Bronchial epithelial cell (primary cell): ENCODE measurements around the gene CACNA2D3. TPM values are rescaled to one million over a fixed set of nuclear protein-coding genes. Genes with fewer than 3 reads are reported as not detected.

ENCODE experiments used
- DNase-seq: peaks from one replicate; pipeline ENCODE4 v3.0.0-alpha.2; 2010; ENCODE audit warnings: low read depth
- FAIRE-seq: peaks from 2 replicates; lab custom pipeline; 2011; peaks lifted over from hg19 to GRCh38; lab: Jason Lieb, UNC
- H3K27me3 ChIP-seq: 2 replicates; pipeline ENCODE4 v1.5.1; 2011; ENCODE audit warnings: low read length; ENCODE audit not compliant: control insufficient read depth, insufficient read depth
- H3K36me3 ChIP-seq: 2 replicates; pipeline ENCODE4 v1.5.1; 2011; ENCODE audit warnings: low read length; ENCODE audit not compliant: control insufficient read depth, insufficient read depth
- H3K4me3 ChIP-seq: 2 replicates; pipeline ENCODE4 v1.5.1; 2011; ENCODE audit warnings: mild to moderate bottlenecking, low read depth, low read length, control low read depth
- total RNA-seq: library from RNA; depleted of rRNA; stranded (reverse); fragments of >200 nt; gene quantifications from 2 replicates; pipeline ENCODE4 v1.2.1, GENCODE V29; 2014
- TF ChIP-seq, protein P1 (sequence below): IDR thresholded peaks from 2 replicates; pipeline ENCODE4 v1.5.1; 2011; ENCODE audit warnings: mild to moderate bottlenecking, moderate library complexity, low read length, control low read depth, inconsistent platforms; ENCODE audit not compliant: insufficient read depth, severe bottlenecking

CACNA2D3 gene
- total RNA-seq, 1 donor from 2014 or later, result not detected

DNA sequence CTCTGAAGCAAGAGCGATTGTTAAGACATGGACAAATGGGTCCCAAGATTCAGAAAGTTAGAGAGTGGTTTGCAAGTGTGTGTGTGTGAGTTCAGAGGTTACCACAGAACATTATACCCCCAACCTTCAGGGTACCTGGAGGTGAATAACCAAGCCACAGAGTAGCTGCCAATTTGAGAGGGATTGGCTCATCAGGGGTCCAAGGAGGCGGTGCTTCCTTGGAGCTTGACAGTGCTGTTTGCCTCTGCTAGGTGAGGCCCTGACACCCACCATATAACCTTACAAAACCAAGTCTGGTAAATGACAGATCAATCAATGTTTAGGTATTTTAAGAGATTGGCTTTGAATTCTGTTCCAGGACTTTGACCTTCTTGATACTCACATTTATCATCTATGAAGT is 769.8 kb downstream of the CACNA2D3 start:
- Histone ChIP-seq H3K27me3 (no peaks in the 10 kb centered on the region), H3K4me3 (no peak overlapping the region), H3K36me3 (no peaks in the 10 kb centered on the region)
- no peak for FAIRE-seq
- TF ChIP-seq, protein P1, sequence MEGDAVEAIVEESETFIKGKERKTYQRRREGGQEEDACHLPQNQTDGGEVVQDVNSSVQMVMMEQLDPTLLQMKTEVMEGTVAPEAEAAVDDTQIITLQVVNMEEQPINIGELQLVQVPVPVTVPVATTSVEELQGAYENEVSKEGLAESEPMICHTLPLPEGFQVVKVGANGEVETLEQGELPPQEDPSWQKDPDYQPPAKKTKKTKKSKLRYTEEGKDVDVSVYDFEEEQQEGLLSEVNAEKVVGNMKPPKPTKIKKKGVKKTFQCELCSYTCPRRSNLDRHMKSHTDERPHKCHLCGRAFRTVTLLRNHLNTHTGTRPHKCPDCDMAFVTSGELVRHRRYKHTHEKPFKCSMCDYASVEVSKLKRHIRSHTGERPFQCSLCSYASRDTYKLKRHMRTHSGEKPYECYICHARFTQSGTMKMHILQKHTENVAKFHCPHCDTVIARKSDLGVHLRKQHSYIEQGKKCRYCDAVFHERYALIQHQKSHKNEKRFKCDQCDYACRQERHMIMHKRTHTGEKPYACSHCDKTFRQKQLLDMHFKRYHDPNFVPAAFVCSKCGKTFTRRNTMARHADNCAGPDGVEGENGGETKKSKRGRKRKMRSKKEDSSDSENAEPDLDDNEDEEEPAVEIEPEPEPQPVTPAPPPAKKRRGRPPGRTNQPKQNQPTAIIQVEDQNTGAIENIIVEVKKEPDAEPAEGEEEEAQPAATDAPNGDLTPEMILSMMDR, result no peak
- no peak for DNase-seq

DNA sequence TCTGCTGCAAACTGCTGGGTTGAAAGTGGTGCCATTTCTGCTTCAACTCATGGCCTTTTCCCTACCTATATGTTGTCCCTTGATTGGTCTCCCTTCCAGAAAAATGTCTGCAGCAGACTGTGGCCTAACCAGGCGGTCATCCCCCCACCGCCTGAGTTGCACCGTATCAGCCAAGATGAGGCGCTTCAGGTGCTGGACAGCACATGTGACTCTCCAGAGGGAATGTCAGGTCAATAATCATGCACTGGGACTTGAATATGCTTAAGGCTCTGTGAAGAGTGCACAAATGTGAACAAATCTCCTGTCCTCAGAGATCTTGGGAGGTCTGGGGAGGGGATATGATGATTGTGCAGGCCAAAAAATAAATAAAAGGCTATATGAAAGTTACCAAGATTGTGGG is 773.3 kb downstream of the CACNA2D3 start:
- FAIRE-seq (no peak), DNase-seq (no peak)
- Histone ChIP-seq H3K36me3 (no peaks in the 10 kb centered on the region), H3K27me3 (no peaks in the 10 kb centered on the region), H3K4me3 (no peak overlapping the region)
- TF ChIP-seq, protein P1, result no peak

DNA sequence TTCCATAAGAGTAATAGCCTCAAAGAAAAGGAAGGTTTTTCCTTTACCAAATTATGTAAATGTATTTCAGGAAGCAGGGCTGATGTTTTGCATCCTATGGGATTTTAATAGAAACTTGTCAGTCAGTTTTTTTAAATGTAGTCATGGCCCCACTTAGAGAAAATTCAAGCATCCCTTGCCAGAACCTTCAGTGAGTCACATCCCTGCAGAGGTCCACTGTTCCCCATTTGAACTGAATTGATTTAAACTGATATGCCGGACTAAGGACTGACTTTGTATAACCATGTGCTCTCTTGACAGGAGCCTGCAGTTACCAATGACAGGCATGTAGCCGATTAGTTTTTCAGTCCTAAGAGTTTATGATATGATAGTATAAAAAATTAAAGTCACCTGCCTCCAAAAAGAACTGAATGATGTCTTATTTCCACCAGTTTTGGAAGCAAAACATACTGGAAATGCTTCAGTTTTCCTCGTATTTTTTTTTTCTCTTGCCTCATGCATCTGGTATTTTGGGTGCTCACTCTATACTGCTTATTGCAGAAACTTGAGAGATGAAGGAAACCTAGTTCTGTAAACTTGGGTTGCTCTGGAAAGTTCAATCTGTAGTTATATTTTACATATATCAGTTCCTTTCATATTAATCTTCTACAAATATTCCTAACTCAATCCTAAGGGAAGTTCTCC is 774.8 kb downstream of the CACNA2D3 start:
- FAIRE-seq (no peak), DNase-seq (no peak)
- Histone ChIP-seq H3K36me3 (no peaks in the 10 kb centered on the region), H3K27me3 (no peaks in the 10 kb centered on the region), H3K4me3 (no peak overlapping the region)
- TF ChIP-seq, protein P1, result no peak

DNA sequence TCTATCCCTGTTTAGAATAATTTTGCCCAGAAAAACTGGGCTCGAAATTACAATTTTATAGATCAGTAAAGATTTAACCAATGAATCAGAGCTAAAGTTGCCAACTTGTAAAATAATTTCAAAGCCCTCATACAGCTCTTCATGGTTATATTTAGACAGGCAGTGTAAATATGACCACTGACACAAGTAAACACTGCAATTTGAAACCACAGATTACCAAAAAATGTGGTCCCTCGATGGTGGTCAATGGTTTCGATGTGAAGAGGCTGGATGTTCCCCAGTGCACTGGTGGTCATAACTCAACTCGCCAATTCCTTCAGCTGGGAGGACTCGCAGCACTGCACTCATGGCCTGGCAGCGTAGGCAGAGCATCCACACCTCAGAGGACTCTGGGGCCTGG is 776.9 kb downstream of the CACNA2D3 start:
- Histone ChIP-seq H3K36me3 (no peaks in the 10 kb centered on the region), H3K4me3 (no peak overlapping the region), H3K27me3 (no peaks in the 10 kb centered on the region)
- FAIRE-seq (no peak), DNase-seq (no peak)
- TF ChIP-seq, protein P1, result no peak

DNA sequence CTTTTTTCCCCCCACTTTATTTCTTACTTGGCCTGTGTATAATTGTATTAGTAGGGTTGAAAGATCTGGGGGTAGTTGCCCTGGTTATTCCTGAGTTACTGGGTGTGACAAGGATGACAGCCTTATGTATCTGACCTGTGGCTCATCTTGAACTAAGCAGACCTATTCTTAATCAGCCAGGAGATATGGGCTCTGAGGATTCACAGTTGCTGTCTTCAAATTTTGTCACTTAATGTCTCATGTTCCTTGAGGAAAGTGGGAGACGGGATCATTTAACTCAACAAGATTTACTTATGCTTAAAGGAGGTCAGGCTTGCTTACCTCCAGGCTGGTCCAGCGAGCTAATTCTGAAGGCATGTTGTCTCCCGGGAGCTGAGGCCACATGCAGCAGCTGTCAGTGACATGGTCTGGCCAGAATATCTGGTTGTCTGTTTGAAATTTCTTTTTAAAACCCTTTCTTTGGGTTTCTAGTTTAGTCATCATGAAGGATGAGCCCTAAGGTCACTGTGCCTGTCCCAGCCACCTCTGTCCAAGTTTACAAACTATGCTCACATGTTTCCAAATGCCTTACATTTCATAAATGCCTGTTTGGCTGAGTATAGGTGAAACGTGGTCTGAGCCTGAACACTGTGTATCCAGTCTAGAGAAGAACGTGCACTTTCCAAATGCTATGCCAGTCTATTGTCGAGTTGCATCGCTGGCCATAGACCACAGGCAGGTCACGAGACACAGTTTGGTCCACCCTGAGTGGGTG is 778.7 kb downstream of the CACNA2D3 start:
- Histone ChIP-seq H3K4me3 (no peak overlapping the region), H3K36me3 (no peaks in the 10 kb centered on the region), H3K27me3 (no peaks in the 10 kb centered on the region)
- DNase-seq (no peak), FAIRE-seq (peak; percentile 77)
- TF ChIP-seq, protein P1, result no peak
